Measurements from ENCODE around the gene CCNY.
"Not testable (repeated sequence)": the region's sequence is repeated elsewhere in the genome, so short reads cannot be mapped to it uniquely, and the experiment has no call there.

DNA sequence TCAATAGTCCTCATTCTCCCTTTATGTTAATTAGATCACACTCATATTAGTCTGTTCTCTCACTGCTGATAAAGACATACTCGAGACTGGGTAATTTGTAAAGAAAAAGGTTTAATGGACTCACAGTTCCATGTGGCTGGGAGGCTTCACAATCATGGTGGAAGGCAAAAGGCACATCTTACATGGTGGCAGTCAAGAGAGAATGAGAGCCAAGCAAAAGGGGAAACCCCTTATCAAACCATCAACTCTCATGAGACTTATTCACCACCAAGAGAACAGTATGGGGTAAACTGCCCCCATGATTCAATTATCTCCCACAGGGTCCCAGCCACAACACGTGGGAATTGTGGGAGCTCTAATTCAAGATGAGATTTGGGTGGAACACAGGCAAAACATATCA, 22.2 kb upstream of the CCNY start:
- TF ChIP-seq CTCF (IDR thresholded peaks at IDR 0.05 in 2 of 3, conservative IDR thresholded peaks at IDR 0.05 in 1 of 3; ENCODE audit: borderline replicate concordance in 1 of 3, insufficient read depth in 1 of 3, low read depth in 2 of 3, low read length in 2 of 3); EZH2 (IDR thresholded peaks at IDR 0.05); POLR2A (IDR thresholded peaks at IDR 0.05; ENCODE audit: borderline replicate concordance, extremely low read depth, insufficient read depth, insufficient read length); RAD21 (IDR thresholded peaks at IDR 0.05; ENCODE audit: low read depth); SRF (IDR thresholded peaks at IDR 0.05; ENCODE audit: low read depth): not testable (repeated sequence)
- TF ChIP-seq, protein P1, sequence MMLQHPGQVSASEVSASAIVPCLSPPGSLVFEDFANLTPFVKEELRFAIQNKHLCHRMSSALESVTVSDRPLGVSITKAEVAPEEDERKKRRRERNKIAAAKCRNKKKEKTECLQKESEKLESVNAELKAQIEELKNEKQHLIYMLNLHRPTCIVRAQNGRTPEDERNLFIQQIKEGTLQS (IDR thresholded peaks at IDR 0.05): not testable (repeated sequence)

Data from HCT116 (cell line).